GM23338 (cell line): Measurements from ENCODE around the gene ERH. TPM values are rescaled to one million over a fixed set of nuclear protein-coding genes. Genes with fewer than 3 reads are reported as not detected.

Source experiments
- ATAC-seq: fragments of 200-7000 bp; cut with Tn5 transposase; 3 replicates; pipeline ENCODE4 v1.9.1; 2020
- DNase-seq: peaks from one replicate; pipeline ENCODE4 v3.0.0-alpha.2; 2015; ENCODE audit warnings: low spot score
- H2AFZ ChIP-seq: fragments of 200-600 bp; sonication (generic); 2 replicates; pipeline ENCODE4 v1.8.0; 2016; ENCODE audit warnings: antibody characterized with exemption, mild to moderate bottlenecking, moderate library complexity
- H3F3A ChIP-seq: fragments of 200-600 bp; sonication (generic); replicated peaks from 2 replicates; pipeline ENCODE4 v1.8.0; 2017; ENCODE audit warnings: antibody characterized with exemption, mixed run types, low read depth
- H3K27ac ChIP-seq: fragments of 200-600 bp; sonication (generic); 2 replicates; pipeline ENCODE4 v1.6.1; 2016; ENCODE audit warnings: low read depth
- H3K27me3 ChIP-seq: fragments of 200-600 bp; sonication (generic); 2 replicates; pipeline ENCODE4 v1.8.0; 2016; ENCODE audit warnings: mild to moderate bottlenecking, mixed run types, moderate library complexity; ENCODE audit not compliant: insufficient read depth
- H3K36me3 ChIP-seq: fragments of 200-600 bp; sonication (generic); 2 replicates; pipeline ENCODE4 v1.8.0; 2016; ENCODE audit warnings: mild to moderate bottlenecking; ENCODE audit not compliant: insufficient read depth
- H3K4me1 ChIP-seq: fragments of 200-600 bp; sonication (generic); 2 replicates; pipeline ENCODE4 v1.8.0; 2016; ENCODE audit warnings: mild to moderate bottlenecking, moderate library complexity; ENCODE audit not compliant: insufficient read depth
- H3K4me2 ChIP-seq: fragments of 200-600 bp; sonication (generic); 2 replicates; pipeline ENCODE4 v1.7.1; 2017; ENCODE audit warnings: mixed run types
- H3K4me3 ChIP-seq: fragments of 200-600 bp; sonication (generic); 2 replicates; pipeline ENCODE4 v1.6.1; 2016; ENCODE audit warnings: mixed run types
- H3K79me2 ChIP-seq: fragments of 200-600 bp; sonication (generic); replicated peaks from 2 replicates; pipeline ENCODE4 v1.8.0; 2017; ENCODE audit warnings: mild to moderate bottlenecking; ENCODE audit not compliant: insufficient read depth
- H3K9me2 ChIP-seq: fragments of 200-600 bp; sonication (generic); 2 replicates; pipeline ENCODE4 v1.8.0; 2017; ENCODE audit not compliant: insufficient read depth
- H4K20me1 ChIP-seq: fragments of 200-600 bp; sonication (generic); replicated peaks from 2 replicates; pipeline ENCODE4 v1.8.0; 2017; ENCODE audit warnings: mild to moderate bottlenecking; ENCODE audit not compliant: insufficient read depth
- H3K27ac Mint-ChIP-seq: 2 replicates; pipeline ENCODE4 v1.8.0; 2020; ENCODE audit warnings: inconsistent platforms, mild to moderate bottlenecking, moderate library complexity, mixed read lengths
- H3K27me3 Mint-ChIP-seq: 3 replicates; pipeline ENCODE4 v1.8.0; 2022; ENCODE audit warnings: low read depth, mild to moderate bottlenecking, moderate library complexity, mixed read lengths, inconsistent platforms; ENCODE audit not compliant: insufficient read depth, poor library complexity
- H3K36me3 Mint-ChIP-seq: 3 replicates; pipeline ENCODE4 v1.8.0; 2021; ENCODE audit warnings: low read depth, mild to moderate bottlenecking, inconsistent platforms, moderate library complexity, mixed read lengths
- H3K4me1 Mint-ChIP-seq: 3 replicates; pipeline ENCODE4 v1.8.0; 2020; ENCODE audit warnings: mild to moderate bottlenecking, inconsistent platforms, mixed read lengths
- H3K4me3 Mint-ChIP-seq: 3 replicates; pipeline ENCODE4 v1.8.0; 2021; ENCODE audit warnings: moderate library complexity, mild to moderate bottlenecking, inconsistent platforms, mixed read lengths
- H3K9me3 Mint-ChIP-seq: 3 replicates; pipeline ENCODE4 v1.8.0; 2020; ENCODE audit warnings: moderate library complexity, mild to moderate bottlenecking, inconsistent platforms, mixed read lengths
- CREB1 ChIP-seq: fragments of 250-450 bp; sonication (Bioruptor Pico); IDR thresholded peaks from 2 replicates; pipeline ENCODE4 v1.5.0; 2020; ENCODE audit warnings: low read depth, mild to moderate bottlenecking, moderate library complexity
- EZH2 ChIP-seq: fragments of 200-600 bp; sonication (generic); IDR thresholded peaks from one replicate; pipeline ENCODE4 v1.8.0; 2017; ENCODE audit warnings: antibody characterized with exemption, mild to moderate bottlenecking, low read depth; ENCODE audit not compliant: unreplicated experiment
- EZH2phosphoT487 ChIP-seq: fragments of 200-600 bp; sonication (generic); IDR thresholded peaks from one replicate; pipeline ENCODE4 v1.8.1; 2018; ENCODE audit warnings: antibody characterized with exemption; ENCODE audit not compliant: unreplicated experiment
- POLR2AphosphoS5 ChIP-seq: IDR thresholded peaks from 2 replicates; pipeline ENCODE4 v1.6.1; 2016; ENCODE audit warnings: antibody characterized with exemption, low read depth
- REST ChIP-seq: IDR thresholded peaks from one replicate; pipeline ENCODE4 v1.6.1; 2018; ENCODE audit warnings: antibody characterized with exemption; ENCODE audit not compliant: unreplicated experiment
- STAT1 ChIP-seq: IDR thresholded peaks from one replicate; pipeline ENCODE4 v1.6.1; 2016; ENCODE audit warnings: antibody characterized with exemption; ENCODE audit not compliant: unreplicated experiment
- ZNF114 ChIP-seq: fragments of 250-450 bp; sonication (Bioruptor Pico); IDR thresholded peaks from 2 replicates; pipeline ENCODE4 v1.5.0; 2020; ENCODE audit warnings: mild to moderate bottlenecking, moderate library complexity
- ZNF331 ChIP-seq: fragments of 250-450 bp; sonication (Bioruptor Pico); IDR thresholded peaks from 2 replicates; pipeline ENCODE4 v1.5.0; 2020; ENCODE audit warnings: low read depth, mild to moderate bottlenecking, moderate library complexity
- ZNF462 ChIP-seq: fragments of 250-450 bp; sonication (Bioruptor Pico); IDR thresholded peaks from 2 replicates; pipeline ENCODE4 v1.5.0; 2020; ENCODE audit warnings: mild to moderate bottlenecking, moderate library complexity
- polyA plus RNA-seq: library from polyadenylated mRNA; unstranded; fragments of >200 nt; fragmentation: Nextera tagmentation; extraction: Ambion mirVana; gene quantifications from 2 replicates; pipeline ENCODE4 v1.2.1, GENCODE V29; 2016
- total RNA-seq: library from RNA; depleted of rRNA; stranded (reverse); fragments of >200 nt; shearing (Covaris generic); gene quantifications from 2 replicates; pipeline ENCODE4 v1.2.3, GENCODE V29; 2014

The ERH gene
- total and polyA plus RNA-seq, 2 experiments from 2014 or later = 188 to 545 TPM

- Histone ChIP-seq H3K4me1 (no peaks in the 10 kb centered on the region), H3F3A (no peaks in the 10 kb centered on the region), H3K4me2 (no peak overlapping the region), H4K20me1 (peaks cover 15% of the 10 kb centered on the region), H3K79me2 (no peaks in the 10 kb centered on the region), H3K27ac (no peak overlapping the region), H3K4me3 (no peak overlapping the region), H3K27me3 (no peaks in the 10 kb centered on the region), H2AFZ (no peak overlapping the region), H3K36me3 (peaks cover 15% of the 10 kb centered on the region), H3K9me2 (no peaks in the 10 kb centered on the region)
- peaks cover 5% of the 10 kb centered on the region for H3K27me3 Mint-ChIP-seq
- DNase-seq = no peak
- ATAC-seq = no peak
- peaks cover 2% of the 10 kb centered on the region; the same call in 1 of the 3 replicates for H3K4me1 Mint-ChIP-seq
- peaks cover 5% of the 10 kb centered on the region; the same call in 1 of the 3 replicates for H3K9me3 Mint-ChIP-seq
- no peak overlapping the region for H3K4me3 Mint-ChIP-seq
- no peak for TF ChIP-seq STAT1
- no peak for TF ChIP-seq EZH2phosphoT487
- TF ChIP-seq EZH2 = no peak
- TF ChIP-seq ZNF331 = no peak
- no peak for TF ChIP-seq REST
- no peak for TF ChIP-seq POLR2AphosphoS5
- no peak for TF ChIP-seq ZNF114
- no peak for TF ChIP-seq CREB1 (CRISPR knock-in tag)
- TF ChIP-seq ZNF462 = no peak
- no peak overlapping the region for H3K27ac Mint-ChIP-seq
- peaks cover 28% of the 10 kb centered on the region; the same call in 2 of the 3 replicates for H3K36me3 Mint-ChIP-seq
Measured at GRCh38 chr14:69373104-69373503, 25.0 kb downstream of the ERH start.
